DOHH2 (cell line): ENCODE data around the gene PCDH7.

ENCODE experiments used
- H3F3A ChIP-seq: fragments of 200-600 bp; sonication (generic), shearing (Covaris generic); 2 replicates; pipeline ENCODE4 v1.6.0; 2016; ENCODE audit warnings: antibody characterized with exemption, mild to moderate bottlenecking; ENCODE audit not compliant: control insufficient read depth, insufficient read depth
- H3K27ac ChIP-seq: fragments of 200-600 bp; sonication (generic); 2 replicates; pipeline ENCODE4 v1.5.1; 2014; ENCODE audit warnings: low read depth, mild to moderate bottlenecking, low read length, moderate library complexity
- H3K27me3 ChIP-seq: fragments of 200-600 bp; sonication (generic); 2 replicates; pipeline ENCODE4 v1.6.1; 2014; ENCODE audit warnings: mild to moderate bottlenecking, low read length, mixed read lengths; ENCODE audit not compliant: control insufficient read depth
- H3K36me3 ChIP-seq: fragments of 200-600 bp; sonication (generic); 2 replicates; pipeline ENCODE4 v1.6.1; 2014; ENCODE audit warnings: mild to moderate bottlenecking, low read length, moderate library complexity, mixed read lengths; ENCODE audit not compliant: control insufficient read depth
- H3K4me1 ChIP-seq: fragments of 200-600 bp; sonication (generic); 2 replicates; pipeline ENCODE4 v1.6.1; 2014; ENCODE audit warnings: mild to moderate bottlenecking, low read length, mixed read lengths; ENCODE audit not compliant: control insufficient read depth
- H3K4me2 ChIP-seq: fragments of 200-600 bp; sonication (generic); 2 replicates; pipeline ENCODE4 v1.6.0; 2014; ENCODE audit warnings: mild to moderate bottlenecking, low read length, moderate library complexity
- H3K4me3 ChIP-seq: fragments of 200-600 bp; sonication (generic); 2 replicates; pipeline ENCODE4 v1.5.1; 2014; ENCODE audit warnings: mild to moderate bottlenecking, low read length, mixed read lengths
- H3K79me2 ChIP-seq: fragments of 200-600 bp; sonication (generic); 2 replicates; pipeline ENCODE4 v1.6.1; 2014; ENCODE audit warnings: mild to moderate bottlenecking, low read length, mixed read lengths; ENCODE audit not compliant: control insufficient read depth
- H3K9me2 ChIP-seq: fragments of 200-600 bp; sonication (generic); replicated peaks from 2 replicates; pipeline ENCODE4 v1.6.1; 2014; ENCODE audit warnings: mild to moderate bottlenecking, low read length, mixed read lengths; ENCODE audit not compliant: control insufficient read depth
- H3K9me3 ChIP-seq: fragments of 200-600 bp; sonication (generic); 2 replicates; pipeline ENCODE4 v1.6.1; 2014; ENCODE audit warnings: antibody characterized with exemption, low read length, mixed read lengths; ENCODE audit not compliant: control insufficient read depth, insufficient read depth
- H4K20me1 ChIP-seq: fragments of 200-600 bp; sonication (generic); 2 replicates; pipeline ENCODE4 v1.6.0; 2014; ENCODE audit warnings: low read depth, mild to moderate bottlenecking, antibody characterized with exemption, low read length, moderate library complexity; ENCODE audit not compliant: control insufficient read depth, insufficient read depth
- CTCF ChIP-seq: fragments of 200-600 bp; sonication (generic); IDR thresholded peaks from one replicate; pipeline ENCODE4 v1.5.1; 2014; ENCODE audit warnings: antibody characterized with exemption, mild to moderate bottlenecking, low read depth, low read length; ENCODE audit not compliant: poor library complexity, severe bottlenecking
- EZH2phosphoT487 ChIP-seq: fragments of 200-600 bp; sonication (generic); IDR thresholded peaks from 2 replicates; pipeline ENCODE4 v1.6.1; 2017; ENCODE audit warnings: borderline replicate concordance, mild to moderate bottlenecking, antibody characterized with exemption, low read length, moderate library complexity, mixed read lengths

Gene PCDH7

GRCh38 chr4:30722092-30722358 is 1.9 kb downstream of the PCDH7 start:
- no peak for TF ChIP-seq EZH2phosphoT487
- TF ChIP-seq CTCF: no peak
- Histone ChIP-seq H3K36me3 (peaks cover 30% of the 10 kb centered on the region), H3K4me1 (peaks cover 27% of the 10 kb centered on the region), H3K9me2 (no peaks in the 10 kb centered on the region), H4K20me1 (no peaks in the 10 kb centered on the region), H3K79me2 (peaks cover 76% of the 10 kb centered on the region), H3F3A (peaks cover 10% of the 10 kb centered on the region; the same call in 1 of the 2 replicates), H3K4me3 (peak overlapping the region; percentile 65; the same call in 1 of the 2 replicates), H3K27me3 (no peaks in the 10 kb centered on the region), H3K27ac (no peak overlapping the region), H3K9me3 (peaks cover 8% of the 10 kb centered on the region; the same call in 1 of the 2 replicates), H3K4me2 (no peak overlapping the region)

- H3K9me2 ChIP-seq: no peaks in the 10 kb centered on the region
- no peaks in the 10 kb centered on the region for H3K27me3 ChIP-seq
- H3K27ac ChIP-seq: no peak overlapping the region
- peaks cover 7% of the 10 kb centered on the region; the same call in 1 of the 2 replicates for H3F3A ChIP-seq
- no peaks in the 10 kb centered on the region for H4K20me1 ChIP-seq
- no peak for TF ChIP-seq EZH2phosphoT487
- no peak for TF ChIP-seq CTCF
- peak overlapping the region; percentile 65 for H3K4me3 ChIP-seq
- H3K4me1 ChIP-seq: peaks cover 33% of the 10 kb centered on the region
- H3K36me3 ChIP-seq: peaks cover 30% of the 10 kb centered on the region
- peaks cover 82% of the 10 kb centered on the region for H3K79me2 ChIP-seq
- H3K9me3 ChIP-seq: peaks cover 8% of the 10 kb centered on the region; the same call in 1 of the 2 replicates
- H3K4me2 ChIP-seq: peak overlapping the region; percentile 47; the same call in 1 of the 2 replicates
These were observed 2.4 kb downstream of the PCDH7 start for GRCh38 chr4:30722359-30723200.

- Histone ChIP-seq H3K27me3 (no peaks in the 10 kb centered on the region), H3K79me2 (peaks cover 86% of the 10 kb centered on the region), H4K20me1 (no peaks in the 10 kb centered on the region), H3K4me3 (peak overlapping the region; percentile 65), H3F3A (peaks cover 4% of the 10 kb centered on the region; the same call in 1 of the 2 replicates), H3K9me2 (no peaks in the 10 kb centered on the region), H3K9me3 (peaks cover 8% of the 10 kb centered on the region; the same call in 1 of the 2 replicates), H3K27ac (no peak overlapping the region), H3K4me2 (peak overlapping the region; percentile 47), H3K4me1 (peaks cover 34% of the 10 kb centered on the region), H3K36me3 (peaks cover 30% of the 10 kb centered on the region)
- TF ChIP-seq EZH2phosphoT487: no peak
- no peak for TF ChIP-seq CTCF
These were observed 3.2 kb downstream of the PCDH7 start for GRCh38 chr4:30723201-30723955.
